ENCODE results near the gene SLC15A2.

Gene SLC15A2

DNA sequence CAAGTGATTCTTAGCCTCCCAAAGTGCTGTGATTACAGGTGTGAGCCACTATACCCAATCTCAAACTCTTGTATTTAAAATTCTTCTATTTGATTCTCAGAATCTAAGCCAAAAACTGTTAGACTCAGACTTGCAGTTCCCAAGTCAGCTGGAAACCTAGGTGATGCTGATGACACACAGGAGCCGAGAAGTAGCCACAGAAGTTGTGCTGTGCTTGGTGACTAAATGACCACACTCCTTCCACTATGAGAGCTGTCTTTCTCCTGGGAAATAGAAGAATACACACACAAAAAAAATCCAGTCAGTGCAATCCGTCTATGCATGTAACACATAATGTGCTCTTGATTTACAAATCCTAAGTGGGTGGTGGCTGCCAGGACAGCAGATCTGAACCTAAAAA, 93.9 kb downstream of the SLC15A2 start:
- no peak for DNase-seq

DNA sequence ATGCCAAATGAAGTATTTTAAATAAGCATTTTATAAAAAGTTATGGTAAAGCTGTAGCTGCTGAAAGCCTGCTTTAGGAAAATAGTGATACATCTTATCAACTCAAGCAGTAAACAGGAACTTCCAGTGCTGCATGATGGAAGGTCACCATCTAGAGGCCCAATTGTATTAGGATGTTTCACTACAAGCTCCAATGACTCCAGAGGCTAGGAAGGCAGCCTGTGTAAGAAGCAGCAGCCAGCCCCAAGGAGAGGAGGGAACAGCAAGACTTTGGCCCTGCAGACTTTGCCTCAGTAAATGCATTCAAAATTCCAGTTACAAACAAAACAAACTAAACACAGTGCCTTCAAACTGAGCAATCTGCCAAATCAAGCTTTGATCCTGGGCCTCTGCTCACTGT, 95.7 kb downstream of the SLC15A2 start:
- DNase-seq: peak; percentile 63

DNA sequence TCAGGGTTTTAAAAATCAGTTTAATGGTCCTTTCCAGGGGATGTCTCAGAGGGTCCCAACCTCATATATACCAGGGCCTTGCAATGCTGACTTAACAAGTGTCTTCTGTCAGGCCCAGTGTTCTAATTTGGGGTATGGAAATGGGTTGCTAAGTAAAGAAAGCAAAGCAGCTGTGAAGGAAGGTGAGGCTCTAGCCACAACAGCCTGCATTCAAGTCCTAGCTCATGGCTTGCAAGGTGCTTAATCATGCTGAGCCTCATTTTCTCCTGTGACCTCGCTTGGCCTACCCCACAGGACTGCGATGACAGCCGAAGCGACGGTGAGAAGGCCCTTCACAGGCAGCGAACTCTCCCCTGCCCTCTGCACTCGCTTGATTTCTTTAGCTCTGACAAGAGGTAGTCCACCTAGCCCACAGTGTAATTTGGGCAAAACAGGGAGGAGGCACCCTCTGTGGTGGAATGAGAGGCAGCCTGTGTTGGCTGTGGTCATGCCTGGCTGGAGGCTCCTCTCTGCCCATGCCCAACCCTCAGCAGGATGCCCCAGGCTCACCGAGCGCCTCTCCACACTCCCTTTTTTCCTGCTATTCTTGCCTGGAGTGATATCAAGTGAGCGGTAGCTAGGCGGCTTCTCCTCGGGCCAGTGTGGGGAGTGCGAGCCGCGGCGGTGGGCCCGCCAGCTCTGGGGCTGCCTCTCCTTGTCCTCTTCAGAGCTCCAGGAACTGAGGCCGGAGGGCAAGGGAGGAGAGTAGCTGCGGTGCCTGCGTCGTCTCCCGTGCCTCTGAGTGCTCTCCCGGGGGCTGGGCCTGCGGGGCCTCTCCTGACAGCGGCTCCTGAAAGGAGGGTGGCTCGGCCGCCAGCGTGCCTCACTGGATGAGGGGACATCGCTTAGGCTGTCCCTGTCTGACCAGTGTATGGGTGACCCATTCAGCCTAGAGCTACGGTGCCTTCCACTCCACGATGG, 98.7 kb downstream of the SLC15A2 start:
- no peak for DNase-seq
